ENCODE data around the gene CRELD2. TPM values are rescaled to one million over a fixed set of nuclear protein-coding genes. Genes with fewer than 3 reads are reported as not detected.

CRELD2 gene
- total and polyA plus RNA-seq, 2 experiments from 2014 or later = 35.7 to 47.7 TPM

GRCh38 chr22:49924113-49924833 lies 5.8 kb downstream of the CRELD2 start (continued):
- TF ChIP-seq ETS1 (IDR thresholded peaks at IDR 0.05) (no peak), REST (IDR thresholded peaks at IDR 0.05; ENCODE audit: unreplicated experiment) (no peak), EZH2phosphoT487 (IDR thresholded peaks at IDR 0.05; ENCODE audit: unreplicated experiment) (no peak), STAT1 (IDR thresholded peaks at IDR 0.05; ENCODE audit: unreplicated experiment) (no peak), POLR2AphosphoS5 (IDR thresholded peaks at IDR 0.05; ENCODE audit: low read depth) (no peak), ZNF114 (CRISPR knock-in tag; IDR thresholded peaks at IDR 0.05) (no peak), EZH2 (IDR thresholded peaks at IDR 0.05; ENCODE audit: low read depth, unreplicated experiment) (no peak)

GRCh38 chr22:49925525-49926128 lies 7.2 kb downstream of the CRELD2 start:
- Mint-ChIP-seq H3K27ac (no peak overlapping the region), H3K4me1 (peaks cover 19% of the 10 kb centered on the region)
- H3K27ac ChIP-seq (ENCODE audit: low read depth) = no peak overlapping the region
- TF ChIP-seq POLR2AphosphoS5 (IDR thresholded peaks at IDR 0.05; ENCODE audit: low read depth) (no peak), NANOG (IDR thresholded peaks at IDR 0.05; ENCODE audit: borderline replicate concordance) (no peak), ETS1 (IDR thresholded peaks at IDR 0.05) (no peak), ZNF114 (CRISPR knock-in tag; IDR thresholded peaks at IDR 0.05) (no peak), CREB1 (CRISPR knock-in tag; IDR thresholded peaks at IDR 0.05; ENCODE audit: low read depth) (no peak), REST (IDR thresholded peaks at IDR 0.05; ENCODE audit: unreplicated experiment) (no peak), EZH2 (IDR thresholded peaks at IDR 0.05; ENCODE audit: low read depth, unreplicated experiment) (no peak), ZNF331 (CRISPR knock-in tag; IDR thresholded peaks at IDR 0.05; ENCODE audit: low read depth) (no peak), STAT1 (IDR thresholded peaks at IDR 0.05; ENCODE audit: unreplicated experiment) (no peak), JUNB (IDR thresholded peaks at IDR 0.05; ENCODE audit: unreplicated experiment) (no peak), EZH2phosphoT487 (IDR thresholded peaks at IDR 0.05; ENCODE audit: unreplicated experiment) (no peak)

More at GRCh38 chr22:49925525-49926128, 7.2 kb downstream of the CRELD2 start:
- H3K36me3 ChIP-seq (ENCODE audit: insufficient read depth) = no peaks in the 10 kb centered on the region
- DNase-seq (ENCODE audit: low spot score) (no peak), ATAC-seq (no peak)
- no peak overlapping the region for H3K4me3 ChIP-seq
- H3F3A ChIP-seq (replicated peaks; ENCODE audit: low read depth) = no peaks in the 10 kb centered on the region; the same call in 1 of the 2 replicates
- Mint-ChIP-seq H3K36me3 (ENCODE audit: low read depth) (peaks cover 4% of the 10 kb centered on the region; the same call in 2 of the 3 replicates), H3K9me3 (no peaks in the 10 kb centered on the region), H3K27me3 (ENCODE audit: insufficient read depth, low read depth, poor library complexity) (peaks cover 14% of the 10 kb centered on the region), H3K4me3 (no peak overlapping the region)
- no peaks in the 10 kb centered on the region for H4K20me1 ChIP-seq (replicated peaks; ENCODE audit: insufficient read depth)
- H3K79me2 ChIP-seq (replicated peaks; ENCODE audit: insufficient read depth) = no peaks in the 10 kb centered on the region
- no peaks in the 10 kb centered on the region for H3K9me2 ChIP-seq (ENCODE audit: insufficient read depth)
- peaks cover 9% of the 10 kb centered on the region for H3K27me3 ChIP-seq (ENCODE audit: insufficient read depth)
- H3K4me2 ChIP-seq = no peak overlapping the region
- no peaks in the 10 kb centered on the region; the same call in 1 of the 2 replicates for H3K4me1 ChIP-seq (ENCODE audit: insufficient read depth)
- no peak overlapping the region for H2AFZ ChIP-seq

All from GM23338 (cell line).